ENCODE measurements around the gene IP6K2. TPM values are rescaled to one million over a fixed set of nuclear protein-coding genes. Genes with fewer than 3 reads are reported as not detected.

The IP6K2 gene
- polyA plus RNA-seq, 2 of the 4 experiments (the other 2 are of a cell fraction): 61.9 to 78.4 TPM

DNA sequence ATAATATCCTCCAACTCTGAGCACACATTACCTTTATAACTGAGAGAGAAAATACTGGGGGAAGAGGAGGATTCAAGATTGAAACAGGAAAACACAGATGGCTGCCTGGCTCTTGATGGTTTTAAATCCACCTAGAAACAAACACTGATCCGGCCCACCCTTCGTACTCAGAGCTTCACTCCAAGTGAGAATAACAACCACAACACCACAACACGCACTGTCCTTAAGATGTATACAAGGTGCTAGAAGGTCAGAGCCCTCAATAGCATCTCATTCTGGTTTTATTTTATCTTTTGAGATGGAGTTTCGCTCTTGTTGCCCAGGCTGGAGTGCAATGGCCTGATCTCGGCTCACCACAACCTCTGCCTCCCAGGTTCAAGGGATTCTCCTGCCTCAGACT is 9.9 kb downstream of the IP6K2 start:
- ChIA-PET POLR2A (interaction anchor here (1.0 kb wide), 1 partner anchor 10 kb away, joined by 6 read pairs; the partner anchor contains the start of gene IP6K2), CTCF (interaction anchor here (0.7 to 4.6 kb wide), 3 partner anchors 9 to 32 kb away, joined by 3 to 18 read pairs (median 7); partner anchors contain the start of gene NCKIPSD)
- TF ChIP-seq, protein P1, sequence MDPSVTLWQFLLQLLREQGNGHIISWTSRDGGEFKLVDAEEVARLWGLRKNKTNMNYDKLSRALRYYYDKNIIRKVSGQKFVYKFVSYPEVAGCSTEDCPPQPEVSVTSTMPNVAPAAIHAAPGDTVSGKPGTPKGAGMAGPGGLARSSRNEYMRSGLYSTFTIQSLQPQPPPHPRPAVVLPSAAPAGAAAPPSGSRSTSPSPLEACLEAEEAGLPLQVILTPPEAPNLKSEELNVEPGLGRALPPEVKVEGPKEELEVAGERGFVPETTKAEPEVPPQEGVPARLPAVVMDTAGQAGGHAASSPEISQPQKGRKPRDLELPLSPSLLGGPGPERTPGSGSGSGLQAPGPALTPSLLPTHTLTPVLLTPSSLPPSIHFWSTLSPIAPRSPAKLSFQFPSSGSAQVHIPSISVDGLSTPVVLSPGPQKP (IDR thresholded peaks at IDR 0.05; ENCODE audit: low read depth, low read length): no peak
- TF ChIP-seq JUNB (IDR thresholded peaks at IDR 0.05) (no peak), CBX8 (IDR thresholded peaks at IDR 0.05) (no peak), CBX2 (IDR thresholded peaks at IDR 0.05; ENCODE audit: borderline replicate concordance, low read depth) (no peak), ZC3H11A (IDR thresholded peaks at IDR 0.05) (no peak), SREBF2 (IDR thresholded peaks at IDR 0.05) (no peak), RARB (CRISPR knock-in tag; IDR thresholded peaks at IDR 0.05) (no peak), TFCP2L1 (CRISPR knock-in tag; IDR thresholded peaks at IDR 0.05) (no peak), FOXS1 (CRISPR knock-in tag; IDR thresholded peaks at IDR 0.05) (no peak), KDM1A (IDR thresholded peaks at IDR 0.05; ENCODE audit: low read depth) (no peak), HOXA7 (CRISPR knock-in tag; IDR thresholded peaks at IDR 0.05) (no peak), CHD2 (IDR thresholded peaks at IDR 0.05; ENCODE audit: low read length, partially characterized antibody) (no peak), NR3C1 (IDR thresholded peaks at IDR 0.05) (no peak), CEBPB (IDR thresholded peaks at IDR 0.05) (no peak)
- TF ChIP-seq, protein P2, sequence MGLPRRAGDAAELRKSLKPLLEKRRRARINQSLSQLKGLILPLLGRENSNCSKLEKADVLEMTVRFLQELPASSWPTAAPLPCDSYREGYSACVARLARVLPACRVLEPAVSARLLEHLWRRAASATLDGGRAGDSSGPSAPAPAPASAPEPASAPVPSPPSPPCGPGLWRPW (IDR thresholded peaks at IDR 0.05): no peak
- TF ChIP-seq, protein P3, sequence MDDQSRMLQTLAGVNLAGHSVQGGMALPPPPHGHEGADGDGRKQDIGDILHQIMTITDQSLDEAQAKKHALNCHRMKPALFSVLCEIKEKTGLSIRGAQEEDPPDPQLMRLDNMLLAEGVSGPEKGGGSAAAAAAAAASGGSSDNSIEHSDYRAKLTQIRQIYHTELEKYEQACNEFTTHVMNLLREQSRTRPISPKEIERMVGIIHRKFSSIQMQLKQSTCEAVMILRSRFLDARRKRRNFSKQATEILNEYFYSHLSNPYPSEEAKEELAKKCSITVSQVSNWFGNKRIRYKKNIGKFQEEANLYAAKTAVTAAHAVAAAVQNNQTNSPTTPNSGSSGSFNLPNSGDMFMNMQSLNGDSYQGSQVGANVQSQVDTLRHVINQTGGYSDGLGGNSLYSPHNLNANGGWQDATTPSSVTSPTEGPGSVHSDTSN (IDR thresholded peaks at IDR 0.05): no peak
- TF ChIP-seq, protein P4, sequence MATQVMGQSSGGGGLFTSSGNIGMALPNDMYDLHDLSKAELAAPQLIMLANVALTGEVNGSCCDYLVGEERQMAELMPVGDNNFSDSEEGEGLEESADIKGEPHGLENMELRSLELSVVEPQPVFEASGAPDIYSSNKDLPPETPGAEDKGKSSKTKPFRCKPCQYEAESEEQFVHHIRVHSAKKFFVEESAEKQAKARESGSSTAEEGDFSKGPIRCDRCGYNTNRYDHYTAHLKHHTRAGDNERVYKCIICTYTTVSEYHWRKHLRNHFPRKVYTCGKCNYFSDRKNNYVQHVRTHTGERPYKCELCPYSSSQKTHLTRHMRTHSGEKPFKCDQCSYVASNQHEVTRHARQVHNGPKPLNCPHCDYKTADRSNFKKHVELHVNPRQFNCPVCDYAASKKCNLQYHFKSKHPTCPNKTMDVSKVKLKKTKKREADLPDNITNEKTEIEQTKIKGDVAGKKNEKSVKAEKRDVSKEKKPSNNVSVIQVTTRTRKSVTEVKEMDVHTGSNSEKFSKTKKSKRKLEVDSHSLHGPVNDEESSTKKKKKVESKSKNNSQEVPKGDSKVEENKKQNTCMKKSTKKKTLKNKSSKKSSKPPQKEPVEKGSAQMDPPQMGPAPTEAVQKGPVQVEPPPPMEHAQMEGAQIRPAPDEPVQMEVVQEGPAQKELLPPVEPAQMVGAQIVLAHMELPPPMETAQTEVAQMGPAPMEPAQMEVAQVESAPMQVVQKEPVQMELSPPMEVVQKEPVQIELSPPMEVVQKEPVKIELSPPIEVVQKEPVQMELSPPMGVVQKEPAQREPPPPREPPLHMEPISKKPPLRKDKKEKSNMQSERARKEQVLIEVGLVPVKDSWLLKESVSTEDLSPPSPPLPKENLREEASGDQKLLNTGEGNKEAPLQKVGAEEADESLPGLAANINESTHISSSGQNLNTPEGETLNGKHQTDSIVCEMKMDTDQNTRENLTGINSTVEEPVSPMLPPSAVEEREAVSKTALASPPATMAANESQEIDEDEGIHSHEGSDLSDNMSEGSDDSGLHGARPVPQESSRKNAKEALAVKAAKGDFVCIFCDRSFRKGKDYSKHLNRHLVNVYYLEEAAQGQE (IDR thresholded peaks at IDR 0.05): no peak
- TF ChIP-seq, protein P5, sequence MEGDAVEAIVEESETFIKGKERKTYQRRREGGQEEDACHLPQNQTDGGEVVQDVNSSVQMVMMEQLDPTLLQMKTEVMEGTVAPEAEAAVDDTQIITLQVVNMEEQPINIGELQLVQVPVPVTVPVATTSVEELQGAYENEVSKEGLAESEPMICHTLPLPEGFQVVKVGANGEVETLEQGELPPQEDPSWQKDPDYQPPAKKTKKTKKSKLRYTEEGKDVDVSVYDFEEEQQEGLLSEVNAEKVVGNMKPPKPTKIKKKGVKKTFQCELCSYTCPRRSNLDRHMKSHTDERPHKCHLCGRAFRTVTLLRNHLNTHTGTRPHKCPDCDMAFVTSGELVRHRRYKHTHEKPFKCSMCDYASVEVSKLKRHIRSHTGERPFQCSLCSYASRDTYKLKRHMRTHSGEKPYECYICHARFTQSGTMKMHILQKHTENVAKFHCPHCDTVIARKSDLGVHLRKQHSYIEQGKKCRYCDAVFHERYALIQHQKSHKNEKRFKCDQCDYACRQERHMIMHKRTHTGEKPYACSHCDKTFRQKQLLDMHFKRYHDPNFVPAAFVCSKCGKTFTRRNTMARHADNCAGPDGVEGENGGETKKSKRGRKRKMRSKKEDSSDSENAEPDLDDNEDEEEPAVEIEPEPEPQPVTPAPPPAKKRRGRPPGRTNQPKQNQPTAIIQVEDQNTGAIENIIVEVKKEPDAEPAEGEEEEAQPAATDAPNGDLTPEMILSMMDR (IDR thresholded peaks at IDR 0.05): no peak
- TF ChIP-seq, protein P6, sequence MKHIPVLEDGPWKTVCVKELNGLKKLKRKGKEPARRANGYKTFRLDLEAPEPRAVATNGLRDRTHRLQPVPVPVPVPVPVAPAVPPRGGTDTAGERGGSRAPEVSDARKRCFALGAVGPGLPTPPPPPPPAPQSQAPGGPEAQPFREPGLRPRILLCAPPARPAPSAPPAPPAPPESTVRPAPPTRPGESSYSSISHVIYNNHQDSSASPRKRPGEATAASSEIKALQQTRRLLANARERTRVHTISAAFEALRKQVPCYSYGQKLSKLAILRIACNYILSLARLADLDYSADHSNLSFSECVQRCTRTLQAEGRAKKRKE (CRISPR knock-in tag; IDR thresholded peaks at IDR 0.05; ENCODE audit: low read depth): no peak
- Histone ChIP-seq H3K4me1 (peaks cover 13% of the 10 kb centered on the region; the same call in 2 of the 3 replicates), H3K4me3 (no peak overlapping the region), H3K9me3 (no peaks in the 10 kb centered on the region), H3K4me2 (no peak overlapping the region), H3K27ac (no peak overlapping the region)
- no peak for ATAC-seq
- DNase-seq (ENCODE audit: low read depth in 1 of 2, low spot score in 1 of 2): no peak
- no peak for FAIRE-seq
- 89% methylated on average over 5 of the region's 5 CpGs for WGBS (ENCODE audit: missing lambda C conversion rate)
